ENCODE measurements around the gene MYMK.

Gene MYMK

DNA sequence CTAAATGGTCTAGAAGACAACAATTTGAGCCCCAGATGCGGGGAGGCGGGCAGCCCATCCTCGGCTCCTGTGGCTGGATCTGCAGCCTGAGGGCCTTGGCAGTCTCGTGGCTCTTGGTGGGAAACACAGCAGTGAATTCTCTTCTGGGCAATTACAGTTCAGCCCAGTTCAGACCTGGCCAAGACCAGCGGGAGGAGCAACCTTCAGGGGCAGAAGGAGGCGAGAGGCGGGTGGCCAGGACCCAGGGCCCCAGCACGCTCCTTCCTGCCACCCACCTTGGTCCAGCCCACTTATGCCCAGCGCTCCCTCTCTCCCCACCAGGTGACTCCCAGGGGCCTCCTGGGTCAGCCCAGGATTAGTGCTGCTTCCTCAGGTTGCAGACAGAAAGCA lies 7.8 kb downstream of the MYMK start:
- no peak for DNase-seq (ENCODE audit: extremely low spot score)
- ChIA-PET POLR2A (no interaction called here), CTCF (no interaction called here)
- TF ChIP-seq ARNT (IDR thresholded peaks at IDR 0.05) (no peak), SUZ12 (IDR thresholded peaks at IDR 0.05) (no peak), ELF4 (IDR thresholded peaks at IDR 0.05) (no peak), HDGF (IDR thresholded peaks at IDR 0.05; ENCODE audit: borderline replicate concordance) (no peak), ZNF384 (IDR thresholded peaks at IDR 0.05) (no peak), NFRKB (IDR thresholded peaks at IDR 0.05) (no peak), CTBP1 (IDR thresholded peaks at IDR 0.05; ENCODE audit: borderline replicate concordance) (no peak), FOXA1 (IDR thresholded peaks at IDR 0.05) (no peak), FOXM1 (IDR thresholded peaks at IDR 0.05; ENCODE audit: borderline replicate concordance) (no peak), BHLHE40 (IDR thresholded peaks at IDR 0.05; ENCODE audit: borderline replicate concordance) (no peak), SP1 (IDR thresholded peaks at IDR 0.05) (no peak), TARDBP (IDR thresholded peaks at IDR 0.05) (no peak)
- TF ChIP-seq, protein P1, sequence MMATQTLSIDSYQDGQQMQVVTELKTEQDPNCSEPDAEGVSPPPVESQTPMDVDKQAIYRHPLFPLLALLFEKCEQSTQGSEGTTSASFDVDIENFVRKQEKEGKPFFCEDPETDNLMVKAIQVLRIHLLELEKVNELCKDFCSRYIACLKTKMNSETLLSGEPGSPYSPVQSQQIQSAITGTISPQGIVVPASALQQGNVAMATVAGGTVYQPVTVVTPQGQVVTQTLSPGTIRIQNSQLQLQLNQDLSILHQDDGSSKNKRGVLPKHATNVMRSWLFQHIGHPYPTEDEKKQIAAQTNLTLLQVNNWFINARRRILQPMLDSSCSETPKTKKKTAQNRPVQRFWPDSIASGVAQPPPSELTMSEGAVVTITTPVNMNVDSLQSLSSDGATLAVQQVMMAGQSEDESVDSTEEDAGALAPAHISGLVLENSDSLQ (IDR thresholded peaks at IDR 0.05), result no peak

DNA sequence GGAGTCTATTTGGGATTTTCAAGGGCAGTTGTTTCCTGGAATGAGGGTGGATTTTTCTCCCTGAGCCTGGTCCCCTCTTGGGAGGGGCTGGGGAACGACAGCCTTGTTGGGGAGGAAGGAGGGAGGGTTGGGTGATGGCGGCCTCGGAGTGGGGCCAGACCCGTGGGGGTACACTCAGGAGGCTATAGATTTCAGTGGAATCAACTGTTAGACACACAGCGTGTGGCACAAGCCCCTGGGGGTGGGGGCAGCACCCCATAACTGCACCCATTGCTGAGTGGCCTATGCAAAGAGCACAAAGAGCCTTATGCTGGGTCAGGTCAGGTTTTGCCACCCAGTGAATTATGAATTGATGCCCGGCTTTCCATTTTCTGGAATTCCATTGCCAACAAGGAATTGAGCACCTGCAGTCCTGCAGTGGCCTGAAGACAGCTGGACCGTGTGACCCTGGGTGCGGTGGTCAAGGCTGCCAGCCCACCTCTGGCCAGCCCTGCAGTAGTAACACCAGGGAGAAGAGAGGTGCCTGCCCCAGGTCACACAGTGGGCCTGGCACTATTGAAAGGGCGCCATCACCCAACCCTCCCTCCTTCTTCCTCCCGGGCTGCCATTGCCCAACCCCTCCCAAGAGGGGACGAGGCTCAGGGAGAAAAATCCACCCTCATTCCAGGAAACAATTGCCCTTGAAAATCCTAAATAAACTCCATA lies 8.4 kb downstream of the MYMK start:
- CTCF ChIA-PET, result no interaction called here
- TF ChIP-seq L3MBTL2 (conservative IDR thresholded peaks at IDR 0.05), result no peak
- no peak for TF ChIP-seq SP1 (IDR thresholded peaks at IDR 0.05)
- TF ChIP-seq FOXM1 (IDR thresholded peaks at IDR 0.05; ENCODE audit: borderline replicate concordance), result no peak
- TF ChIP-seq BHLHE40 (IDR thresholded peaks at IDR 0.05; ENCODE audit: borderline replicate concordance), result no peak
- TF ChIP-seq NFRKB (IDR thresholded peaks at IDR 0.05), result no peak
- no peak for TF ChIP-seq TARDBP (IDR thresholded peaks at IDR 0.05)
- TF ChIP-seq SUZ12 (IDR thresholded peaks at IDR 0.05), result no peak
- TF ChIP-seq FOXA1 (IDR thresholded peaks at IDR 0.05), result no peak
- TF ChIP-seq ELF4 (IDR thresholded peaks at IDR 0.05), result no peak
- no peak for TF ChIP-seq HDGF (IDR thresholded peaks at IDR 0.05; ENCODE audit: borderline replicate concordance)
- TF ChIP-seq, protein P1 (IDR thresholded peaks at IDR 0.05), result no peak
- TF ChIP-seq CTBP1 (IDR thresholded peaks at IDR 0.05; ENCODE audit: borderline replicate concordance), result no peak
- no peak for TF ChIP-seq ZNF384 (IDR thresholded peaks at IDR 0.05)
- TF ChIP-seq ARNT (IDR thresholded peaks at IDR 0.05), result no peak
- no peak for TF ChIP-seq FOXK2 (IDR thresholded peaks at IDR 0.05)
- no peak for TF ChIP-seq LEF1 (IDR thresholded peaks at IDR 0.05; ENCODE audit: borderline replicate concordance)
- POLR2A ChIA-PET, result no interaction called here
- no peak for DNase-seq (ENCODE audit: extremely low spot score)

DNA sequence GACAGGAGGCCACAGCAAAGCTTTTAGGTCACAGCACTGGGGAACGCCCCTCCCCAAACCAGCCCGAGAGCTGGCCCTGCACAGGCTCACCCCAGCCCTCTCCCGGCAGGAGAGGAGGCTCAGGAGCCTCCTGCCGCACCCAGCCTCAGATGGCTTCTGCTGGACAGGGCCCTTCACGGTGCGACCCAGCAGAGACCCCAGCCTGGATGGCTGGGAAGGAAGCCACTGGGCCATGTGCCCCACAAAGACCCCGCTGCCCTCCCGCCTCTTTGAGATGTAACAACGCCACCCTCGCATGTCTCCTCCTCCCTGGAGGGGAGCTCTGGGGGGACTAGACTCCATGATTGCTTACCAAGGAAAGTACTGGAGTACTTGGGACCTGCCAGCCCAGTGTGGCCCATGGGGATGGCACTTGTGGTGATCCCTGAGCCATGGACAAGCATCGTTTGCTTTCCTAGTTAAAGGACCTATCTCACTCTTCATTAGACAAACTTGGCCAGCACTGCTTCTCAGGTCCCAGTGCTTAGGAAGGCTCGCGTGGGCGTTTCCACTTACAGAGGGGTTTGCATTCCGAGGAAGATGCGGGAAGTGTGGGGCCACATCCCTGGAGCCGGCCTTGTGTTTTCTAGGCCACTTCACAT lies 9.0 kb downstream of the MYMK start:
- TF ChIP-seq SP1 (IDR thresholded peaks at IDR 0.05) (no peak), FOXA1 (IDR thresholded peaks at IDR 0.05) (no peak), FOXM1 (IDR thresholded peaks at IDR 0.05; ENCODE audit: borderline replicate concordance) (no peak), NFRKB (IDR thresholded peaks at IDR 0.05) (no peak), HDGF (IDR thresholded peaks at IDR 0.05; ENCODE audit: borderline replicate concordance) (no peak)
- POLR2A ChIA-PET, result no interaction called here
- CTCF ChIA-PET, result no interaction called here
- DNase-seq (ENCODE audit: extremely low spot score), result no peak

DNA sequence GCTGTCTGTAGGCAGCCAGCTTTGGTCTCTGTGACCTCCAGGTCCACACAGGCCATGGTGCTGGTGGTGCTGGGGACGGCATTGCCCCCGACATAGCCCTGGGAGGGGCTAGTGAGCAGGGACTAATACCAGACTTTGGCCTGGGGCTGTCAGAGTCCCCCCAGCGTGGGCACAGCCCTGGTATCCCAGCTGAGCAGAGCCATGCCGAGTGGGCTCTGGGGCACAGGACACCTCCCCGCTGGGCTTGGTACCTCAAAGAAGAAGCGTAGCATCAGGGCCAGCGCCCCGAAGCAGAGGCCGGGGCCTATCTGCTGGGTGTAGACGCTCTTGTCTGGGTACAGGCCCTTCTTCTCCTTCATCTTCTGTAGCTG lies 9.5 kb downstream of the MYMK start:
- DNase-seq (ENCODE audit: extremely low spot score), result no peak
- CTCF ChIA-PET, result no interaction called here
- POLR2A ChIA-PET, result no interaction called here
- TF ChIP-seq ARNT (IDR thresholded peaks at IDR 0.05), result no peak
- TF ChIP-seq SUZ12 (IDR thresholded peaks at IDR 0.05), result no peak
- TF ChIP-seq FOXK2 (IDR thresholded peaks at IDR 0.05), result no peak
- no peak for TF ChIP-seq NFRKB (IDR thresholded peaks at IDR 0.05)
- no peak for TF ChIP-seq FOXA1 (IDR thresholded peaks at IDR 0.05)
- TF ChIP-seq TARDBP (IDR thresholded peaks at IDR 0.05), result no peak
- TF ChIP-seq ZNF384 (IDR thresholded peaks at IDR 0.05), result no peak
- no peak for TF ChIP-seq FOXM1 (IDR thresholded peaks at IDR 0.05; ENCODE audit: borderline replicate concordance)
- TF ChIP-seq CTBP1 (IDR thresholded peaks at IDR 0.05; ENCODE audit: borderline replicate concordance), result no peak
- TF ChIP-seq SP1 (IDR thresholded peaks at IDR 0.05), result no peak
- TF ChIP-seq ELF4 (IDR thresholded peaks at IDR 0.05), result no peak
- TF ChIP-seq, protein P1 (IDR thresholded peaks at IDR 0.05), result no peak
- TF ChIP-seq HDGF (IDR thresholded peaks at IDR 0.05; ENCODE audit: borderline replicate concordance), result no peak
- no peak for TF ChIP-seq L3MBTL2 (conservative IDR thresholded peaks at IDR 0.05)
- no peak for TF ChIP-seq BHLHE40 (IDR thresholded peaks at IDR 0.05; ENCODE audit: borderline replicate concordance)
- no peak for TF ChIP-seq LEF1 (IDR thresholded peaks at IDR 0.05; ENCODE audit: borderline replicate concordance)

DNA sequence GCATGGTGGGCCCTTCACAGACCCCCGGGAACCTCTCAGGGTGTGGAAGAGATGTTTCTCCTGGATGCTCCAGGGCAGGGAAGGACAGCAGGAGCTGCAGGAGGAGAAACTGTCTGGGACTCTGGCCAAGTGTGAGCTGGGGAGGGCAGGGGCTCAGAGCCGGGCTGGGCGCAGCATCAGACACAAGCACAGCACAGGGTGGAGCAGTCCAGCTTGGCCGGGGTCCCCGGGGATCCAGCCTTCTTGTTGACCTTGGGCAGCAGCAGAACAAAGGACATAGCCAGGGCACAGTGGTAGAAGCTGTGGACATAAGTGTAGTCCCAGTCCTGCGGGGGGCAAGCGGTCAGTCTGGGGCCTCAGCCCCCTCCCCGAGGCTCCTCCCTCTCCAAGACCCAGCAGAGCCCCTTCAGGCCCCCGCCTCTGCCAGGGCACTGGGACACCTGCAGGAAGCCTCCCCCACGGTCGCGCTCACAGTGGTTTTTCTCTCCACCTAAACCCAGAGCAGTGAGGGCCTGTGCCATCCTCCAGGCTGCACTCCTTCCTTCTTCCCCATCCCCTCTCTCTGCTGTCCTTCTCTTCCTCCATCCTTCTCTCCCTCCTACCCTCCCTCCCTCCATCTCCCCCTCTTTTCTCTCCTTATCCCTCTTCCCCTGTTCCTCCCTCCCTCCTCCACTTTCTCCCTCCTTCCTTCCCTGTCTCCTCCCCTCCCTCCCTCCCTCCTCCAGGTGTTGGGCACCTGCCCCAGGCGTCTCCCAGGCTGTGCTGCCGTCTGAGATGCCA lies 10.1 kb downstream of the MYMK start:
- ChIA-PET CTCF (interaction anchor here (0.6 kb wide), 1 partner anchor 171 kb away, joined by 3 read pairs; no protein-coding TSS in a partner anchor), POLR2A (no interaction called here)
- TF ChIP-seq HDGF (IDR thresholded peaks at IDR 0.05; ENCODE audit: borderline replicate concordance) (no peak), FOXK2 (IDR thresholded peaks at IDR 0.05) (no peak), CTBP1 (IDR thresholded peaks at IDR 0.05; ENCODE audit: borderline replicate concordance) (no peak), L3MBTL2 (conservative IDR thresholded peaks at IDR 0.05) (no peak), FOXM1 (IDR thresholded peaks at IDR 0.05; ENCODE audit: borderline replicate concordance) (no peak), LEF1 (IDR thresholded peaks at IDR 0.05; ENCODE audit: borderline replicate concordance) (no peak), FOXA1 (IDR thresholded peaks at IDR 0.05) (no peak), BHLHE40 (IDR thresholded peaks at IDR 0.05; ENCODE audit: borderline replicate concordance) (no peak), NFRKB (IDR thresholded peaks at IDR 0.05) (no peak), ELF4 (IDR thresholded peaks at IDR 0.05) (no peak), TARDBP (IDR thresholded peaks at IDR 0.05) (no peak)
- TF ChIP-seq, protein P1 (IDR thresholded peaks at IDR 0.05), result no peak
- DNase-seq (ENCODE audit: extremely low spot score), result no peak

Data from HEK293T (cell line).